Amniotic stem cell (primary cell): ENCODE measurements around the gene RIPOR3.
"Not testable (repeated sequence)": the region's sequence is repeated elsewhere in the genome, so short reads cannot be mapped to it uniquely, and the experiment has no call there.

Source experiments
- DNase-seq: peaks from one replicate; lab custom pipeline; 2025; lab: John Stamatoyannopoulos, UW

Gene RIPOR3

DNA sequence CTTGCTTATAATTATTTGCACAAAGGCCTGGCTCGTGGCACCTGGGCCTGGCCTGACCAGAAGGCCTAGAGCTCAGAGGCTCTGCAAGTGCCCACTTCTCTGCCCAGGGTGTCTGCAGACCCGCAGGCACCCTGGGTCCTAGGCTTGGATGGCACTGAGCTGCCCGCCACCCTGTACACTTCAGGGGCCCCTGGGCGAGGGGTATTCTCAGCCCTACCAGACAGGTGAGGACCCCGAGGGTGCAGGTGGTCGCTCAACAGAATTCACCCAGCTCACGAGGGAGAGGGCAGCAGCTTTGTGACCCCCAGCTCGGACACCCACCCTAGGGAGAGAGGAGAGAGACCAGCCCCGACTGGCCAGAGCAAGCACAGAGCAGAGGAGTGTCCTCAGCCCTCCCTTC is 83.9 kb downstream of the RIPOR3 start:
- no peak for DNase-seq

DNA sequence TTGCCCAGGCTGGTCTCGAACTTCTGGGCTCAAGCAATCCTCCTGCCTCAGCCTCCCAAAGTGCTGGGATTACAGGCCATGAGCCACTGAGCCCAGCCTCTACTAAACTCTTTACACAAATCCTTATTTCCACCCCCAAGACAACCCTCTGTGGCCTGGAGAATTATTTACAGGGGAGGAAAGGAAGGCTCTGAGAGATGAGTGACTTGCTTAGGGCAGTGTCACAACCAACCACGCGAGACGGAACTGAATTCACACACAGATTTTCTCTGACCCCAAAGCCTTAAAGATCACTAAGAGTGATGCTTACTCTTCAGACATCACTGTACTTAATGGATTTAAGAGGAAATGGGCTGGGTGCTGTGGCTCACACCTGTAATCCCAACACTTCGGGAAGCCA is 86.2 kb downstream of the RIPOR3 start:
- DNase-seq, result no peak

DNA sequence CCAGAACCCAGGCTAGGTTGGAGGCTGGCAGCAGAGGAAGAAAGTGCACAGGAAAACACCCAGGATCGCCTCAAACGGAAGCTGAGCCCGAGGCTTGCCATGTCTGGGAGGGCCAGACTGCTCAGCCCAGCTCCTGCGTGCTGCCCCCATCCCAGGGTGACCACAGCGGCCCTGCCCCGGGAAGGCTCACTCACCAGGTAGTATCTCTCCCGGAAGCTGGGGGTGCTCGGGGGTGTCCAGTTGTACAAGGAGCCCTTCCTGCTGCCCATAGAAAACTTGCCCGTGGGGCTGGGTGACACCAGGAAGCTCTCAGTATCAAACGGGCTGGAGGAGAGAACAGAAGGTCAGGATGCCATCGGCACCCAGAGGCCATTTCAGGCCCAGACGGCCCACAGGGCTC is 86.9 kb downstream of the RIPOR3 start:
- DNase-seq, result no peak

DNA sequence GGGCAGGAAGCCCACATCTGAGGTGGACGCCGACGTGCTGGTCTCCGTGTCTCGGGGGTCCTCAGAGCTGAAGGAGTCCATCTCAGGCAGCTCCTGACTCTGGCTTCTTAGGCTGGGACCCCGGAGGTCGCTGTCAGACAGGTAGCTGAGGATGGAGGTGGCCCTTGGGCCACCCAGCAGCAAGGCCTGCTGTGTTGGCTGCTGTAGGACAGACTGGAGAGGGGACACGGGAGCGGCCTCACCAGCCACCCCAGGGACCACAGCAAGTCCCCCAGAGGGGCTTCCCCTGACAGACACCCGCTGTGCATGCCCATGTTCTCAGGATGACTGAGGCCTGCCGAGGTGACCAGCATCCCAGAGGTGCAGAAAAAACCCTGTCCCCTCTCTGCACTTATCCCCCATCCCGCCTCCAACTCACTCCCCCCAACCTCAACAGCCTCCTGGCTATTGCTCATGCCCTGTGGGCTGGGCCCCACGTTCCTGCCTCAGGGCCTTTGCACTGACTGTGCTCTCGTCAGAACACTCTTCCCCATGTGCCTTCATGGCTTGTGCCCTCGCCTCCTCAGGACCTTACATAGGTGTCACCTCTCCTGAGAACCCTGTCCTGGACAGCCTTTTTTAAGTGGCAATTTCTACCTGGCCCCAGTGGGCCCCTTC is 88.8 kb downstream of the RIPOR3 start:
- DNase-seq, result no peak

DNA sequence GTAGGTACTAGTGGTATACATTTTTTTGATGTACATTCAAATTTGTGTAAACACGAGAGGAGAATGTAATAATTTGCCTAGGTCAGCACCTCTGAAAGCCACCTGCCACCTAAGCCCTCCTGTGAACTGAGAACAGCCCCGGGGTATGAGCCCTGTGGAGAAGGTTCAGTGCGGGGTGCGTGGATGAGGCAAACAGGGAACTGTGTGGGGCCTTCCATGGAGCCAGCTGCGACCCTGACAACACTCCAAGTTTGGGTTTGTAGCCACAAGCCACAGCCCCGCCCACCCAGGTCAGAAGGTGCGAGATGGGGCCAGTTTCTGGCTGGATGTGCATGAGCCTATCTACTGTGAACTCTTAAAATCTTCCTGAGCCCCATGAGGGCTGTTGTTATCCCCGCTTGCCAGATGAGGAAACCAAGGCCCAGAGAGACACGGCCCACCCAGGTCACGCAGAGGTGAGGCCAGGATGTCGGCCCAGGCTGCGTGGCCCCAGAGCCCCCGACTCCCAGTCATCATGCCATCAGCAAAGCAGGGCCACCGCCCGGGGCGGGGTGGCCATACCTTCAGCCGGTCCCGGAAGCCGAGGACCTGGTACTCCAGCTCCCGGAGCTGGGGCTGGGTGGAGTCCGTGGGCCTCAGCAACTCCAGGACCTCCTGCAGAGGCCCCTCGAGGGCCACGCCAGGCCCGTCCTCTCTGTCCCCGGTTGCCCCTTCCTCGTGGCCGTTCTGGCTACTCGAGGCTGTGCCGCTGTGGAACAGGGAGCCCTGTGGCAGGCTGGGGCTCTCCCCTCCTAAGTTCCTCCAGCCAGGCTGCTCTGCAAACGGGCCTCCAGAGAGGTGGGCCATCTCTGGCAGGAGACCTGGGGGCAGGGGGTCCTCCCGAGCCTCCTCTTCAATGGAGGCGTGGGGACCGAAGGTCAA is 89.6 kb downstream of the RIPOR3 start:
- no peak for DNase-seq

DNA sequence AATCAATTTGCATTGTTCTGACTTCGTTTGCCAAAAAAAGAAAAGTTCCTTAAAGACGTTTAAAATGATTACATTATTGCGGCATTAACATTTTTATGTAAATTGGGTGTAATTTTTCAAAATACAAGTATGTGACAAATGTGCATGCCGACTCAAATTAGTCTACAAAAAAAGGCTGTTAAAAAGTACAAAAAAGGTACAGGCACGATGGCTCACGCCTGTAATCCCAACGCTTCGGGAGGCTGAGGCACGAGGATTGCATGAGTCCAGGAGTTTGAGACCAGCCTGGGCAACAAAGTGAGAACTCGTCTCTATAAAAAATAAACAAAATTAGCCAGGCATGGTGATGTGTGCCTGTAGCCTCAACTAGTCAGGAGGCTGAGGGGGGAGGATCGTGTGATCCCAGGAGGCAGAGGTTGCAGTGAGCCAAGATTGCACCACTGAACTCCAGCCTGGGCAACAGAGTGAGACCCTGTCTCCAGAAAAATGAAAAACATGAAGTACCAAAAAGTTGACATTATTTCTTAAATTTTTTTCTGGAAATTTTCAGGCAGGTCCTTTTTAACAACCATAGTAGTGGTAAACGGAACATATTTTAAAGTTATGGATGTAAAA is 91.0 kb downstream of the RIPOR3 start:
- no peak for DNase-seq

DNA sequence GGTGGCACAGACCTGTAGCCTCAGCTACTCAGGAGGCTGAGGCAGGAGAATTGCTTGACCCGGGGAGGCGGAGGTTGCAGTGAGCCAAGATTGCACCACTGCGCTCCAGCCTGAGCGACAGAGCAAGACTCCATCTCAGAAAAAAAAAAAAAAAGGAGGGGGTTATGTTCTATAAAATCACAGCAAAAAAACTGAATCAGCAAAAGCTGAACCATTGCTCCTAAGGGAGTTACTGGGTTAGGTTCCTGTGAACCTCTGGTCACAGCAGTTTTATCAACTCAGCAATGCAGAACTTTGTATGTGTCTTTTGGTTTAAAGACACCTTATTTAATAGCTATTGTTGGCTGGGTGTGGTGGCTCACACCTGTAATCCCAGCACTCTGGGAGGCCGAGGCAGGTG is 92.6 kb downstream of the RIPOR3 start:
- not testable (repeated sequence) for DNase-seq

DNA sequence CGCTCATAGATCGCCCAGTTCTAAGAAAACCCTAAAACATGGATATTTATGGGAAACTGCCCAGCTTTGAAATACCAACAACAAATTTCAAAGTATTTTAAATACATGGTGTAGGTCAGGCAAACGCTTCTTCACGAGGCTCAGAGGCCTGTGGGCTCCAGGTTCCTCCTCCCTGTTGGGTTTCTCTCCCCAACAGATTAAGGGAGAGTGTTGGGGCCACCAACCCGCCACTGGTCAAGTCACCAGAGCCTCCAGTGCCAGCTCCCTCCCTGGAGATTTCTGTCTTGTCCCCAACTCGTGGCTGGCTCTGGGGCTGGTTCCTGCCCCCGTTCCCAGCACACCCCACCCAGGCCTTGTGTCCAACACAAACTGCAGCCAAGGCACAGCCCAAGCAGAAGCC is 93.3 kb downstream of the RIPOR3 start:
- DNase-seq, result no peak

DNA sequence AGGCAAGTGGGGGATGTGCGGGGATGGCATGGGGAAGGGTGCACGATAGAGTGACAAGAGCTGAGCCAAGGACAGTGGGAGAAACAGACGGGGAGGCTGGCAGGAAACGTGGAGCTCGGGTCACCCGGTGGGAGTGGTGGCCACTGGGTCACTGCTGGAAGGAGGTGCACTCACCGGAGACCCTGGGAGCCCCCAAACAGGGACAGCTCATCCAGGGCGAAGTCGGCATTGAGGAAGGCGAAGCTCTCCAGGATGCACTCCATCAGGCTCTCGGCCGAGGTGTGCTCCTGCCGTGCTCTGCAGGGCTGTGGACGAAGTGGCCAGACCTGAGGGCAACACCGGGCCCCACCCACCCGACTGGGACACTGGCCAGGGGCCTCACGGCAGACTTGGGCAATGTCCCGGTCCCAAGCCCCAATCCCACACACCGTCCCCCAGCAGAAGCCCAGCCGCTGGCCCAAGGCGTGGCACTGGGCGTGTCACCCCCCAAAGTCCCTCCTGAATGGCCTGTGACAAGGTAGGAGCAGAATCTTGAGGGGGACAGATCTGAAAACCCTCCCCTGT is 93.9 kb downstream of the RIPOR3 start:
- DNase-seq, result no peak

DNA sequence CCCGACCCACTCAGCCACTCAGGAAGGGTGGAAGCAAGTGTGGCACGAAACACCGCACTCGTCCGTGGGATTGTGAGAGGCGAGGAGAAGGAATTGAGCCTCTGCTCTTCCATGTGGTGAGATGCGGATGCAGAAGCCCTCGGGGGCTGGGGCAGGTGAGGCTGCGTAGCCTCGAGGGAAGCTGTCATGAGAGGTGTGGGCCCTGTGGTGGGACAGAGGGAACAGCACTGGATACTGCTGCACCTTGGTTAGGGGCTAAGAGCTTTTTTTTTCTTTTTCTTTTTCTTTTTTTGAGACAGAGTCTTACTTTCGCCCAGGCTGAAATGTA is 94.7 kb downstream of the RIPOR3 start:
- no peak for DNase-seq

DNA sequence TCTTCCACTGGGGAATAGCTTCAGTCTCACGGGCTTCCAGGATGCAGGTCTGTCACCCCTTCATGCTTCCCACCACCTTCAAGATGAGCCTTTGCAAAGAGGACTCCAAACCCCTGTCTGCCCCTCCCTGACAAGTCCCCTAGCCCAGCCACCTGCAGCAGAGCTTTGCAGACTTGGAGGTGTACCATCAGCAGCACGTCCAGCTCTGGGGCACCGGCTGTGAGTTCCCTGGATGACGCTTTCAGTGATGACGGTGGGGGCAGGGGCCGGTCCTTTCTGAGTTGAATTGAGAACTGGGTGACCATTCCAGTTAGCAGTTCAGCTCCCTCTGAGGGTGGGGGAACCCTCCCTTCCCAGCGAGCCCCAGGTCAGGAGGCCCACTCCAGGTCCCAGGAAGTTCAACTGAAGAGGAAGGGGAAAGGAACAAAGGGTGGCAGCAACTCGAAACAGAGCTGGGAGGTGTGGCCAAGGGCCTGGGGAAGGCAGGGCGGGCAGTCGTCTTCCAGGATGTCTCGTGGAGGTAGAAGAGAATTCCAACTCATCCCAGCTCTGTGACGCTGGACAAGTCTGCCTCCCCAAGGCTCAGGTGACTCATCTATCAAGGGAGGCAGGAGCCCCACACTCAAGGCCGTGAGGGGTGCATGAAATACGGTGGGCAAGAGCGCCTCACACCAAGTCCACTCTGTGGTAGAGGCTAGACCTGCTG is 95.2 kb downstream of the RIPOR3 start:
- DNase-seq, result no peak

DNA sequence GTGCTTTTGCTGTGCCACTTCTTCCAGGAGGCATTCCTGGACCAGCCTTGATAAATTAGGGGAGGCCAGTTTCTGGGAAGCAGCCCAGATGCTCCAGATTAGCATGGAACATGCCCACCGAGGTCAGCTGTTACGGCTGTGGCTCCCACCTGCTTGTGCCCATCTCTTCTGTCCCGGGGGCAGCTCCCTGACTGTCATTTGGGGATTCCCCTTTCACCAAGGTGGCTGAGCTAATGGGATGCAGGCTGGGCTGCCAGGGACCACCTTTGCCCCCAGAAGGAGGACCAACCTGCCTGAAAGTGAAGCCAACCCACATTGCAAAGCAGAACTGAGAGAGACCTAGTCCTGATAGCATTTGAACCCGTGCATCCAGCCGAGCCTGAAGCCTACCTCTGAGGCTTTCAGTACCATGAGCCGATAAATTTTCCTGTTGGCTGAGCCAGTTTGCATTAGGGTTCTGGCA is 95.9 kb downstream of the RIPOR3 start:
- no peak for DNase-seq

DNA sequence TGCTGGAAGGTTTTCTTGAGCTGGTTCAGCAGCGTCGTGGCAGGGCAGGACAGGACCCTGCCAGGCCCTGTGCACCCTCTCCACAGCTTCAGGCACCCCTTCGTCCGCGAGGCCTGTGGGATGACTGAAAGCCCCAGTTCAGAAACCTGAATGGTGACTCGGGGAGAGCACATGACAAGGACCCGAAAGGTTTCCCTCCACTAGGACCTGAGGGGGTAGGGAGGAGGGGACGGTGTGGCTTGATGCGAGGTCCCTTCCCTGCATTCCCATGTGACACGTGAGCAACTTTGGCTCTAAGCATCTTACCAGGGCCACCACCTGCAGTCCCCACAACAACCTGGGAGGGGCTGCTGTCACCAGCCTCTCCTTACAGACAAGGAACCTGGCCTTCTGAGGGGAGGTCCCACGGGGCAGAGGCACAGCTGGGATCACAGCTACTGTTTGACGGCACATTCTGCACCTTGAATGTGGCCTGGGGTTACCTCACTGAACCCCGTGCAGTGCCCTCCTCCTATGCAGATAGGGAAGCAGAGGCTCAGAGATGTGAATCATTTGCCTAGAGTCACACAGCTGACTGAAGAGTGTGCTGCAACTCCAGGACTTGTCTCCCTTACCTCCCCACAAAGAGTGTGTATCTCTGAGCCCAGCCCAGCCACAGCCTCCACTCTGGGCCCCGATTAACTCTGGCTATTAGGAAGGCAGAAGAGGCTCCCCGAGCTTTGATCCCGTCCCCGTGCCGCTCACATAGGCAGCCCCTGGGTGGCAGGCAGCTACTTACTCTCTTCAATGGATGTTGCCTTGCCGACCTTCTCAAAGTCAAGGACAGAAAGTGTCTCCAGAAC is 96.5 kb downstream of the RIPOR3 start:
- DNase-seq, result no peak

DNA sequence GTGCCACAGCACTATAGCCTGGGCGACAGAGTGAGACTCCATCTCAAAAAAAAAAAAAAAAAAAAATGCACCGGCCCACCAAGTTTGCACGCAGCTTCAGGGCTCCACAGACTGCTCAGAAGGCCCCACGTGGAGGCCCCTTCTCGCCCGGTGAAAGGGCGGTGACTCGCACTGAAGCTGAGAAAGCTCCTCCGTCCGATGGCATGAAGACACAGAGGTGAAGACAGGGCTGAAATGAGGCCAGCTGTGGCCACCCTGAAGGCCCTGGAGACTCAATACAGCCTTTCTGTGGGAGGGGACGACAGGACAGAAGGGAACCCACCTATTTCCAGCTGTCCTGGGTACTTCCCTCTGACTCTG is 97.1 kb downstream of the RIPOR3 start:
- DNase-seq, result no peak

DNA sequence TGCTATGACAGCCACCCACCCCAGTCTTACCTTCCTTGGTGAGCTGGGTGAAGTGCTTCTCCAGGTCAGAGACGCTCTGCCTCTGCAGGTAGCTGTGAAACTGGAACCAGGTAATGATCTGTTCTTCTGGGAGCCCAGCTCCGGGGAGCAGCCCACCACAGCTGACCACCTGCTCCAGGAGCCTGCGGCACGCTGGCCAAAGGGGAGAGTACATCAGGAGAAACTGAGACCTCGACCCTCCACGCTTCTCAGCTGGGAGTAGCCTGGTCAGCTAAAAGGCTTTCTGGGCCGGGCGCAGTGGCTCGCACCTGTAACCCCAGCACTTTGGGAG is 98.4 kb downstream of the RIPOR3 start:
- DNase-seq, result no peak

DNA sequence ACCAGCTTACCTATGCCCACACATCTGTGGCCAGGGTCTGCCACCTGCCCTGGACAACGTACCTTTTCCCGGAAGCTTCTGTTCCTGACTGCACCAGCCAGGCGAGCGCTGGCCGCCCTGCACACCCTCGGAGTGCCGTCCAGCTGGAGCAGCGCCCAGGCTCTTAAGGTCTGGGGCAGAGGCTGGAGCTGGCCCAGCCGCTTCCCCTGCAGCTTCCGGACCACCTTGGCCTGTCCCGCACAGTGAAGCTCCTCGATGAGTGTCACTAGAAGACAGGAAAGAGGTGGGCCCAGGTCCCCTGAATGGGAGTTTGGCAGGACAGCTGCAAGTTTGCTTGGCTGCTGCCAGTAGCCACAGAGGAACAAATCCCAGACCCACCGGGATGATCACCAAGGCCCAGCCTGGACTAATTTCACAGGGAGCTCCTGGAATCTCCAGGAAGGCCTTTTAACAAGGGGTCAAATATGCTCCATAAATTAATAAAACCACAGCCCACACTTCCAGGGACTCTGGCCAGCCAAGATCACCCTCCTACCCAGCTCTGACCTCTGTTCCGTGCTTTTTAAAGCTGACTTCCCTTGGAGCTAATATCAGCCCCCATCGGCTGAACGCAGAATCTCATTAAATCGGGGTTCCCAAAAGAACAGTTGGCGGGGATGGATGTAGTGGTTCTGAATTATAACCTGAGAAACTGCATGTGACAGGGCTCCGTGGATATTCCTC is 98.9 kb downstream of the RIPOR3 start:
- DNase-seq, result no peak

DNA sequence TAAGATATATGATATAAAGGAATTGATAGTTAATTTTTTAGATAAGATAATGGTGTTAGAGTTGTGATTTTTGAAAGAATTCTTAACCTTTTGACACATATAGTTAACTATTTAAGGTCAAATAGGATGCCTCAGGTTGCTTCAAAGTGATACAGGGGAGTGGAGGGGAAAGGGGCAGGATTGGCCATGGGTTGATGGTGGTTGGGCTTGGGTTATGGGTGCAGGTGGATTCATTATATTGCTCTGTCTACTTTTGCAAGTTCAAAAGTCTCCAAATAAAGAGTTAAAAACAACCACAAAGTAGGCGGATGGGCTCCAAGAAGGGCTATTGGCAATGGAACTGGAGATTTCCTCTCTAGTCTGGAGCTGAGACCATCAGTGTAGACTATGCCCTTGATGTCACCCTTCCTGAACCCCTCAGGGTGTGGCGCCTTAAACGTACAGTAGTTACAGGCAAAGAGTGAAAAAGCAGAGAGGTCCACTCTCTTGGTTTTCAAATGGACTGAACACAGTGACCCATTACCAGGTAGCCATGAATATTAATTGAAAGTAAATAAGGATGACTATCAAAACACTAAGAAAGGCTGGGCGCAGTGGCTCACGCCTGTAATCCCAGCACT is 100.0 kb downstream of the RIPOR3 start:
- no peak for DNase-seq

DNA sequence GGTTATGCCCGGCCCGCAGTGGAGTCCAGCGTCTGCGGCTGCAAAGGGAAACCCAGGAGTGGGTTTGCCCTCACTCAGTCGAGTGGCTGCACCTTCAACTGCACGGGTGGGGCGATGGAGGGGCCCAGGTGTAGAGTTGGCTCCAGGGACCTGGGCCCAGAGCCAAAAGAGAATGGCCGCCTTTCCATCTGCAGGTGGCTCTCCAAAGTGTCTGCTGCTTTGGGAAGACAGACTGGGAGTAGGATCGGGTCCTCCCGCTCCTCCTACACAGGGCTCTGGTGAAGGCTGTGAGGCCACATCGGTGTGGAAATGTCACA is 101.0 kb downstream of the RIPOR3 start:
- DNase-seq, result no peak

DNA sequence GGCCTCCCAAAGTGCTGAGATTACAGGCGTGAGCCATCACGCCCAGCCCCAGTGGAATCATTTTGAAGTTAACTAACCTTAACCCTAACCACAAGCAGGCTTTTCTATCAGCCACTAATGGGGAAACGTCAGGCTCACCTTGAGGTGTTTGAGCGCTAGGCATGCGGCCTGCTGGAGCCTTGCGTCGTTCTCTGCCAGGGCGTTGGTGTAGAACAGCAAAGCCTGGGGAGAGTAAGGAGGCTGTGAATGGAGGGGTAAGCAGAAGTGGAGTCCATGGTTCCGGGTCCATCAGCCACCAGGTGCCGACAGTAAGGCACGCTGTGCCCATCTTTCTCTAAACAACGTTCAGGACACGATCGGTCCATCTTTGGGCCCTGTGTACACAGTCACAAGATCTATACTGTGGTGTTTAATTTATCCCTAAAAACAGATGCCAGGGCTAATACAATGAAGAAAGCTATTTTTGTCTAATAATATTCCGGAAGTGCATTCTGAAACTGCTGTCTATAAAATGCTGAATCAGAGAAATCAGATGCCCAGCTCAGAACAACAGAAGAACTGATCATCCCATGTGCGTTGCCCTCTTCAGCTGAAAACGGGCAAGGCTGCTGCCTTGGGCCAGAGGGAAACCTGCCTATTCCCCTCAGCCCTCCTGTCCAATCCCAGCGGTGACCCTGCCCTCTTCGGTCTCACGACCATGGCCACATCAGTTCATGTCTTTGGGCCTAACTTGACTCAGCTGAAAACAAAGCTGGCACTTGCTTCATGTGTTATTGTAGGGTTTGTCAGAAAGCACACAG is 101.6 kb downstream of the RIPOR3 start:
- DNase-seq, result no peak
